CD4-positive, alpha-beta T cell (primary cell): ENCODE results near the gene CEBPB. TPM values are rescaled to one million over a fixed set of nuclear protein-coding genes. Genes with fewer than 3 reads are reported as not detected.
A peak's percentile ranks its signal among the peaks of the same experiment; 100 is the strongest.
"Not testable (repeated sequence)": the region's sequence is repeated elsewhere in the genome, so short reads cannot be mapped to it uniquely, and the experiment has no call there.

Experiments used
- ATAC-seq: fragments of 200-7000 bp; cut with Tn5 transposase; one replicate; pipeline ENCODE4 v1.10.0; 2022; ENCODE audit warnings: mild to moderate bottlenecking; ENCODE audit not compliant: poor library complexity
- CTCF ChIA-PET: fragments of 350-600 bp; sonication (Branson Sonifier 250); formaldehyde crosslinking; loops from one replicate; lab custom pipeline; 2021; ENCODE audit warnings: antibody characterized with exemption, inconsistent platforms; lab: Charles Lee
- POLR2A ChIA-PET: fragments of 350-600 bp; sonication (Branson Sonifier 250); formaldehyde crosslinking; loops from one replicate; lab custom pipeline; 2021; ENCODE audit warnings: antibody characterized with exemption, inconsistent platforms; lab: Charles Lee
- DNase-seq, 14 experiments: peaks; one replicate each; pipeline ENCODE4 v3.0.0-alpha.2; 2013 to 2020; ENCODE audit warnings: mixed read lengths in 2 of 14
- H3K27ac ChIP-seq, 2 donors: one replicate each; pipeline versions ENCODE4 v1.5.1 to v1.7.0; 2013; ENCODE audit warnings: low read length in 2 of 2, low read depth in 1 of 2, mild to moderate bottlenecking in 1 of 2
- H3K27me3 ChIP-seq, 2 experiments: 1 replicate in 1 of 2; 2 replicates in 1 of 2; pipeline versions ENCODE4 v1.6.1 to v1.7.0; 2013; ENCODE audit warnings: low read length in 2 of 2, control low read depth in 1 of 2, mild to moderate bottlenecking in 1 of 2, moderate library complexity in 1 of 2; ENCODE audit not compliant: insufficient read depth in 2 of 2, control insufficient read depth in 1 of 2
- H3K36me3 ChIP-seq: one replicate; pipeline ENCODE4 v1.6.1; 2013; ENCODE audit warnings: low read length, control low read depth; ENCODE audit not compliant: insufficient read depth
- H3K4me1 ChIP-seq: one replicate; pipeline ENCODE4 v1.6.1; 2013; ENCODE audit warnings: low read length, control low read depth; ENCODE audit not compliant: insufficient read depth
- H3K4me3 ChIP-seq: one replicate; pipeline ENCODE4 v1.5.1; 2013; ENCODE audit warnings: mild to moderate bottlenecking, low read length, moderate library complexity
- H3K9me3 ChIP-seq, 2 experiments: 1 replicate in 1 of 2; 2 replicates in 1 of 2; pipeline versions ENCODE4 v1.6.1 to v1.7.0; 2013; ENCODE audit warnings: low read length in 2 of 2, mild to moderate bottlenecking in 2 of 2, control low read depth in 1 of 2, moderate library complexity in 1 of 2; ENCODE audit not compliant: control insufficient read depth in 1 of 2, insufficient read depth in 1 of 2
- H3K27ac Mint-ChIP-seq: one replicate; pipeline ENCODE4 v1.8.0; 2020; ENCODE audit warnings: mixed read lengths
- H3K27me3 Mint-ChIP-seq: one replicate; pipeline ENCODE4 v1.8.0; 2021; ENCODE audit warnings: mixed read lengths
- H3K36me3 Mint-ChIP-seq: one replicate; pipeline ENCODE4 v1.8.0; 2021; ENCODE audit warnings: low read depth, mixed read lengths
- H3K4me1 Mint-ChIP-seq: one replicate; pipeline ENCODE4 v1.8.0; 2021; ENCODE audit warnings: low read depth, mixed read lengths
- H3K4me3 Mint-ChIP-seq: one replicate; pipeline ENCODE4 v1.8.0; 2020; ENCODE audit warnings: mild to moderate bottlenecking, mixed read lengths
- H3K9me3 Mint-ChIP-seq: one replicate; pipeline ENCODE4 v1.8.0; 2020; ENCODE audit warnings: mixed read lengths
- CTCF ChIP-seq: fragments of 200-600 bp; IDR thresholded peaks from one replicate; pipeline ENCODE4 v1.8.0; 2022; ENCODE audit warnings: antibody characterized with exemption, mild to moderate bottlenecking
- intact Hi-C, 2 experiments: fragments of 100-400 bp; cut with DNase I in 1 of 2; cut with micrococcal nuclease in 1 of 2; formaldehyde crosslinking; loops; one replicate each; pipeline versions ENCODE4 v1.15.1 to v1.9.0; 2023 to 2025; cut with DNase I, micrococcal nuclease
- total RNA-seq, 174 experiments: library from RNA in 2 of 174; stranded (reverse) in 2 of 174; gene quantifications; one replicate each; pipeline ENCODE4 v1.2.3 and lab custom pipeline; 2021 to 2026

CEBPB gene
- total RNA-seq, 2 experiments from 2014 or later: 40.7 to 43.9 TPM

- no peaks in the 10 kb centered on the region for H3K9me3 ChIP-seq
- CTCF ChIA-PET: interaction anchor here (0.6 to 3.4 kb wide), 9 partner anchors 13 to 1096 kb away, joined by 3 to 36 read pairs (median 5); partner anchors contain the start of gene UBE2V1
- peaks cover 55% of the 10 kb centered on the region for H3K4me1 ChIP-seq
- H3K36me3 ChIP-seq: peaks cover 5% of the 10 kb centered on the region
- Mint-ChIP-seq H3K36me3 (peaks cover 27% of the 10 kb centered on the region), H3K4me3 (peak overlapping the region; percentile 84), H3K27ac (peak overlapping the region; percentile 99), H3K4me1 (peaks cover 57% of the 10 kb centered on the region), H3K27me3 (no peaks in the 10 kb centered on the region), H3K9me3 (no peaks in the 10 kb centered on the region)
- intact Hi-C loops: loop anchor here in 1 of 2 experiments (1.0 to 2.0 kb wide), 3 partner anchors 37 to 357 kb away; partner anchors contain the start of genes CEBPB, PTPN1 and UBE2V1
- peak overlapping the region; percentile 70 to 75 for H3K27ac ChIP-seq
- peak; percentile 1 for ATAC-seq
- H3K4me3 ChIP-seq: peak overlapping the region; percentile 96
- no peaks in the 10 kb centered on the region for H3K27me3 ChIP-seq
- POLR2A ChIA-PET: interaction anchor here (0.8 to 3.3 kb wide), 17 partner anchors 8 to 805 kb away, joined by 3 to 44 read pairs (median 7); partner anchors contain the start of genes ADNP, CEBPB, DPM1 and MOCS3
- peak in 1 of 14 experiments; percentile 19 for DNase-seq
- TF ChIP-seq CTCF: no peak
Measured at GRCh38 chr20:50153153-50153499, 37.5 kb upstream of the CEBPB start.

GRCh38 chr20:50153500-50154377 lies 36.9 kb upstream of the CEBPB start, which contains the start of gene PEDS1:
TSS of gene PEDS1 (minus strand) at chr20:50153723. CDS start at chr20:50153637, 86 bp downstream.
- peaks cover 21% of the 10 kb centered on the region for H3K36me3 Mint-ChIP-seq
- ATAC-seq (peak; percentile 95), DNase-seq (peak; percentile 59 to 93 (median 78))
- intact Hi-C loops: loop anchor here in 1 of 2 experiments (1.0 to 2.0 kb wide), 4 partner anchors 37 to 357 kb away; partner anchors contain the start of genes CEBPB, PTPN1, RNF114 and UBE2V1
- no peak for TF ChIP-seq CTCF
- ChIA-PET POLR2A (interaction anchor here (0.6 to 3.3 kb wide), 21 partner anchors 8 to 805 kb away, joined by 3 to 44 read pairs (median 6); partner anchors contain the start of genes ADNP, CEBPB, DPM1 and MOCS3), CTCF (interaction anchor here (0.6 to 3.4 kb wide), 10 partner anchors 12 to 1096 kb away, joined by 3 to 36 read pairs (median 6); partner anchors contain the start of gene UBE2V1)
- H3K4me1 Mint-ChIP-seq: peaks cover 51% of the 10 kb centered on the region
- H3K27me3 ChIP-seq: no peaks in the 10 kb centered on the region
- H3K9me3 Mint-ChIP-seq: no peaks in the 10 kb centered on the region
- peak within 1 kb of the TSS; percentile 70 to 75 for H3K27ac ChIP-seq
- peak within 1 kb of the TSS; percentile 96 for H3K4me3 ChIP-seq
- H3K4me1 ChIP-seq: peaks cover 51% of the 10 kb centered on the region
- H3K27ac Mint-ChIP-seq: peak within 1 kb of the TSS; percentile 99
- H3K36me3 ChIP-seq: no peaks in the 10 kb centered on the region
- peak within 1 kb of the TSS; percentile 94 for H3K4me3 Mint-ChIP-seq
- no peaks in the 10 kb centered on the region for H3K27me3 Mint-ChIP-seq
- H3K9me3 ChIP-seq: no peaks in the 10 kb centered on the region

- H3K27me3 Mint-ChIP-seq, H3K27ac ChIP-seq, H3K4me3 ChIP-seq, intact Hi-C loops, H3K4me1 ChIP-seq, POLR2A ChIA-PET, H3K9me3 ChIP-seq, H3K27me3 ChIP-seq, H3K9me3 Mint-ChIP-seq, DNase-seq, H3K4me3 Mint-ChIP-seq, H3K27ac Mint-ChIP-seq, H3K36me3 ChIP-seq, H3K36me3 Mint-ChIP-seq, ATAC-seq: not testable (repeated sequence)
- CTCF ChIA-PET: interaction anchor here (1.8 kb wide), 1 partner anchor 8 kb away, joined by 6 read pairs; no protein-coding TSS in a partner anchor
- H3K4me1 Mint-ChIP-seq: peaks cover 10% of the 10 kb centered on the region
Measured at GRCh38 chr20:50161494-50161893, 29.1 kb upstream of the CEBPB start.
